ENCODE measurements around the gene HMMR. TPM values are rescaled to one million over a fixed set of nuclear protein-coding genes. Genes with fewer than 3 reads are reported as not detected.
"Not testable (repeated sequence)": the region's sequence is repeated elsewhere in the genome, so short reads cannot be mapped to it uniquely, and the experiment has no call there.

The HMMR gene
- total RNA-seq, 6 experiments from 2014 or later, result 16.2 to 37.0 (median 32.5) TPM

GRCh38 chr5:163531272-163531671 is 70.8 kb downstream of the HMMR start:
- TF ChIP-seq, protein P1, sequence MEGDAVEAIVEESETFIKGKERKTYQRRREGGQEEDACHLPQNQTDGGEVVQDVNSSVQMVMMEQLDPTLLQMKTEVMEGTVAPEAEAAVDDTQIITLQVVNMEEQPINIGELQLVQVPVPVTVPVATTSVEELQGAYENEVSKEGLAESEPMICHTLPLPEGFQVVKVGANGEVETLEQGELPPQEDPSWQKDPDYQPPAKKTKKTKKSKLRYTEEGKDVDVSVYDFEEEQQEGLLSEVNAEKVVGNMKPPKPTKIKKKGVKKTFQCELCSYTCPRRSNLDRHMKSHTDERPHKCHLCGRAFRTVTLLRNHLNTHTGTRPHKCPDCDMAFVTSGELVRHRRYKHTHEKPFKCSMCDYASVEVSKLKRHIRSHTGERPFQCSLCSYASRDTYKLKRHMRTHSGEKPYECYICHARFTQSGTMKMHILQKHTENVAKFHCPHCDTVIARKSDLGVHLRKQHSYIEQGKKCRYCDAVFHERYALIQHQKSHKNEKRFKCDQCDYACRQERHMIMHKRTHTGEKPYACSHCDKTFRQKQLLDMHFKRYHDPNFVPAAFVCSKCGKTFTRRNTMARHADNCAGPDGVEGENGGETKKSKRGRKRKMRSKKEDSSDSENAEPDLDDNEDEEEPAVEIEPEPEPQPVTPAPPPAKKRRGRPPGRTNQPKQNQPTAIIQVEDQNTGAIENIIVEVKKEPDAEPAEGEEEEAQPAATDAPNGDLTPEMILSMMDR (IDR thresholded peaks at IDR 0.05), result no peak
- Mint-ChIP-seq H3K4me1 (ENCODE audit: low read depth) (no peaks in the 10 kb centered on the region), H3K9me3 (no peaks in the 10 kb centered on the region), H3K27me3 (ENCODE audit: insufficient read depth) (peaks cover 14% of the 10 kb centered on the region), H3K27ac (no peak overlapping the region), H3K36me3 (ENCODE audit: low read depth) (no peaks in the 10 kb centered on the region; the same call in 1 of the 2 replicates), H3K4me3 (no peak overlapping the region)
- DNase-seq, result no peak

GRCh38 chr5:163532171-163533084 is 72.0 kb downstream of the HMMR start:
- DNase-seq, result no peak
- Mint-ChIP-seq H3K9me3 (no peaks in the 10 kb centered on the region), H3K4me3 (no peak overlapping the region), H3K27ac (no peak overlapping the region), H3K27me3 (ENCODE audit: insufficient read depth) (peaks cover 13% of the 10 kb centered on the region), H3K36me3 (ENCODE audit: low read depth) (no peaks in the 10 kb centered on the region; the same call in 1 of the 2 replicates), H3K4me1 (ENCODE audit: low read depth) (no peaks in the 10 kb centered on the region)
- TF ChIP-seq, protein P1 (IDR thresholded peaks at IDR 0.05), result no peak

- Mint-ChIP-seq H3K4me1 (ENCODE audit: low read depth) (no peaks in the 10 kb centered on the region), H3K27ac (no peak overlapping the region), H3K36me3 (ENCODE audit: low read depth) (no peaks in the 10 kb centered on the region; the same call in 1 of the 2 replicates), H3K9me3 (no peaks in the 10 kb centered on the region), H3K4me3 (no peak overlapping the region), H3K27me3 (ENCODE audit: insufficient read depth) (peaks cover 11% of the 10 kb centered on the region)
- no peak for DNase-seq
- TF ChIP-seq, protein P1 (IDR thresholded peaks at IDR 0.05), result no peak
These were observed 72.8 kb downstream of the HMMR start for GRCh38 chr5:163533223-163533622.

DNA sequence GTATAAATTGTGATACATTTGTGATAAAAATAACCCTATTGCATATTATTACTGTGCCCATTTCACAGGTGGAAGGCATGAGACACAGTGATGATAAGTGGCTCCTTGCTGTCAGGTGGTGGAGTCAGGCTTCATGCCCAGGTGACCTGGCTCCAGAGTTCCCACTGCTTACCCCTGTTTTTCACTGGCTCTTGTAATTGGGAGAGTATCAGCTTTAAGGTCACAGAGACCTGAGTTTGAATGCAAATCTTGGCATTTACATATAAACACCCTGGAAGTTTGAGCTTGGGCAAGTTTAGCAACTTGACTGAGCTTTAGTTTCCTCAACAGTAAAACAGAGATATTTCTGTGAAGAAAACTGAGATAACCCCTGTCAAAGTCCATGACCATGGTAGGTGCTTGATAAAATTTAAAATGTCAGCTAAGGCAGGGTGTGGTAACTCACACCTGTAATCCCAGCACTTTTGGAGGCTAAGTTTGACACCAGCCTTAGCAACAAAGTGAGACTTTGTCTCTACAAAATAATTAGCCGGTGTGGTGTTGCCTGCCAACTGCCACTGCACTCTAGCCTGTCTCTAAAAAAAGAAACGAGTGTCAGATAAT is 74.2 kb downstream of the HMMR start:
- Mint-ChIP-seq H3K4me1 (ENCODE audit: low read depth) (no peaks in the 10 kb centered on the region), H3K27ac (no peak overlapping the region), H3K4me3 (no peak overlapping the region), H3K36me3 (ENCODE audit: low read depth) (no peaks in the 10 kb centered on the region; the same call in 1 of the 2 replicates), H3K27me3 (ENCODE audit: insufficient read depth) (peaks cover 11% of the 10 kb centered on the region), H3K9me3 (no peaks in the 10 kb centered on the region)
- no peak for DNase-seq
- TF ChIP-seq, protein P1 (IDR thresholded peaks at IDR 0.05), result no peak

GRCh38 chr5:163535290-163535689 is 74.9 kb downstream of the HMMR start:
- Mint-ChIP-seq H3K4me1 (ENCODE audit: low read depth) (no peaks in the 10 kb centered on the region), H3K4me3 (no peak overlapping the region), H3K36me3 (ENCODE audit: low read depth) (no peaks in the 10 kb centered on the region; the same call in 1 of the 2 replicates), H3K9me3 (no peaks in the 10 kb centered on the region), H3K27ac (no peak overlapping the region), H3K27me3 (ENCODE audit: insufficient read depth) (peaks cover 11% of the 10 kb centered on the region)
- no peak for DNase-seq
- TF ChIP-seq, protein P1 (IDR thresholded peaks at IDR 0.05), result no peak

GRCh38 chr5:163536442-163536841 is 76.0 kb downstream of the HMMR start:
- H3K27me3 Mint-ChIP-seq (ENCODE audit: insufficient read depth), result peaks cover 11% of the 10 kb centered on the region
- not testable (repeated sequence) for H3K4me1 Mint-ChIP-seq (ENCODE audit: low read depth); H3K27ac Mint-ChIP-seq; H3K4me3 Mint-ChIP-seq; DNase-seq; H3K36me3 Mint-ChIP-seq (ENCODE audit: low read depth); H3K9me3 Mint-ChIP-seq

Data from HFFc6 (cell line).